ENCODE measurements around the gene FOCAD. TPM values are rescaled to one million over a fixed set of nuclear protein-coding genes. Genes with fewer than 3 reads are reported as not detected.

Gene FOCAD
- total and polyA plus RNA-seq, 4 donors = 6.8 to 62.1 (median 27.9) TPM

- DNase-seq (no peak), ATAC-seq (ENCODE audit: insufficient read depth, low FRiP score) (no peak)
- WGBS, 2 donors = 91 to 94% methylated on average over 2 of the region's 2 CpGs
- TF ChIP-seq, protein P1, sequence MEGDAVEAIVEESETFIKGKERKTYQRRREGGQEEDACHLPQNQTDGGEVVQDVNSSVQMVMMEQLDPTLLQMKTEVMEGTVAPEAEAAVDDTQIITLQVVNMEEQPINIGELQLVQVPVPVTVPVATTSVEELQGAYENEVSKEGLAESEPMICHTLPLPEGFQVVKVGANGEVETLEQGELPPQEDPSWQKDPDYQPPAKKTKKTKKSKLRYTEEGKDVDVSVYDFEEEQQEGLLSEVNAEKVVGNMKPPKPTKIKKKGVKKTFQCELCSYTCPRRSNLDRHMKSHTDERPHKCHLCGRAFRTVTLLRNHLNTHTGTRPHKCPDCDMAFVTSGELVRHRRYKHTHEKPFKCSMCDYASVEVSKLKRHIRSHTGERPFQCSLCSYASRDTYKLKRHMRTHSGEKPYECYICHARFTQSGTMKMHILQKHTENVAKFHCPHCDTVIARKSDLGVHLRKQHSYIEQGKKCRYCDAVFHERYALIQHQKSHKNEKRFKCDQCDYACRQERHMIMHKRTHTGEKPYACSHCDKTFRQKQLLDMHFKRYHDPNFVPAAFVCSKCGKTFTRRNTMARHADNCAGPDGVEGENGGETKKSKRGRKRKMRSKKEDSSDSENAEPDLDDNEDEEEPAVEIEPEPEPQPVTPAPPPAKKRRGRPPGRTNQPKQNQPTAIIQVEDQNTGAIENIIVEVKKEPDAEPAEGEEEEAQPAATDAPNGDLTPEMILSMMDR (IDR thresholded peaks at IDR 0.05; ENCODE audit: control extremely low read depth, extremely low read depth) = no peak
- H3K36me3 ChIP-seq (ENCODE audit: control insufficient read depth in 4 of 4, insufficient read depth in 4 of 4, low read length in 4 of 4) = peaks cover 0 to 3% (median 1%) of the 10 kb centered on the region in 4 donors
- no peaks in the 10 kb centered on the region for H3K9me3 ChIP-seq (ENCODE audit: control insufficient read depth in 4 of 4, insufficient read depth in 3 of 4, low read length in 3 of 4)
- H3K27ac ChIP-seq (ENCODE audit: low read depth in 1 of 2, low read length in 1 of 2) = no peak overlapping the region
- H3K4me1 ChIP-seq (ENCODE audit: control insufficient read depth in 5 of 5, insufficient read depth in 5 of 5, low read length in 5 of 5) = no peaks in the 10 kb centered on the region
- H3K4me3 ChIP-seq = no peak overlapping the region
- H3K27me3 ChIP-seq (ENCODE audit: control insufficient read depth in 3 of 3, insufficient read depth in 3 of 3, low read length in 2 of 3) = no peaks in the 10 kb centered on the region
- H3K9ac ChIP-seq (ENCODE audit: insufficient read depth in 1 of 2, low read length in 2 of 2) = no peak overlapping the region
These were observed 334.1 kb downstream of the FOCAD start for GRCh38 chr9:21018177-21018576.

- WGBS, 2 donors = 39 to 69% methylated on average over 2 of the region's 2 CpGs
- H3K9ac ChIP-seq (ENCODE audit: insufficient read depth in 1 of 2, low read length in 2 of 2) = no peak overlapping the region
- no peak overlapping the region for H3K4me3 ChIP-seq
- H3K27me3 ChIP-seq (ENCODE audit: control insufficient read depth in 3 of 3, insufficient read depth in 3 of 3, low read length in 2 of 3) = no peaks in the 10 kb centered on the region
- ATAC-seq (ENCODE audit: insufficient read depth, low FRiP score) (no peak), DNase-seq (no peak)
- TF ChIP-seq, protein P1 (IDR thresholded peaks at IDR 0.05; ENCODE audit: control extremely low read depth, extremely low read depth) = no peak
- peaks cover 0 to 2% (median 0%) of the 10 kb centered on the region in 4 donors for H3K36me3 ChIP-seq (ENCODE audit: control insufficient read depth in 4 of 4, insufficient read depth in 4 of 4, low read length in 4 of 4)
- no peaks in the 10 kb centered on the region for H3K9me3 ChIP-seq (ENCODE audit: control insufficient read depth in 4 of 4, insufficient read depth in 3 of 4, low read length in 3 of 4)
- H3K4me1 ChIP-seq (ENCODE audit: control insufficient read depth in 5 of 5, insufficient read depth in 5 of 5, low read length in 5 of 5) = no peaks in the 10 kb centered on the region
- H3K27ac ChIP-seq (ENCODE audit: low read depth in 1 of 2, low read length in 1 of 2) = no peak overlapping the region
These were observed 339.8 kb downstream of the FOCAD start for GRCh38 chr9:21023861-21024260.

GRCh38 chr9:21027295-21027694 is 343.2 kb downstream of the FOCAD start:
- ATAC-seq (ENCODE audit: insufficient read depth, low FRiP score) (no peak), DNase-seq (no peak)
- Histone ChIP-seq H3K27ac (ENCODE audit: low read depth in 1 of 2, low read length in 1 of 2) (no peak overlapping the region), H3K4me1 (ENCODE audit: control insufficient read depth in 5 of 5, insufficient read depth in 5 of 5, low read length in 5 of 5) (peaks cover 0 to 8% (median 0%) of the 10 kb centered on the region in 5 donors), H3K4me3 (no peak overlapping the region), H3K9ac (ENCODE audit: insufficient read depth in 1 of 2, low read length in 2 of 2) (no peak overlapping the region), H3K9me3 (ENCODE audit: control insufficient read depth in 4 of 4, insufficient read depth in 3 of 4, low read length in 3 of 4) (no peaks in the 10 kb centered on the region), H3K27me3 (ENCODE audit: control insufficient read depth in 3 of 3, insufficient read depth in 3 of 3, low read length in 2 of 3) (no peaks in the 10 kb centered on the region), H3K36me3 (ENCODE audit: control insufficient read depth in 4 of 4, insufficient read depth in 4 of 4, low read length in 4 of 4) (peaks cover 0 to 2% (median 0%) of the 10 kb centered on the region in 4 donors)
- TF ChIP-seq, protein P1 (IDR thresholded peaks at IDR 0.05; ENCODE audit: control extremely low read depth, extremely low read depth) = no peak
- 80 to 86% methylated on average over 4 of the region's 4 CpGs for WGBS, 2 donors

- H3K36me3 ChIP-seq (ENCODE audit: control insufficient read depth in 4 of 4, insufficient read depth in 4 of 4, low read length in 4 of 4) = peaks cover 0 to 2% (median 0%) of the 10 kb centered on the region in 4 donors
- 43 to 48% methylated on average over 3 of the region's 3 CpGs for WGBS, 2 donors
- no peak overlapping the region for H3K27ac ChIP-seq (ENCODE audit: low read depth in 1 of 2, low read length in 1 of 2)
- DNase-seq (peak in 2 of 3 donors; percentile 3 to 16), ATAC-seq (ENCODE audit: insufficient read depth, low FRiP score) (no peak)
- no peak overlapping the region for H3K4me3 ChIP-seq
- no peak overlapping the region for H3K9ac ChIP-seq (ENCODE audit: insufficient read depth in 1 of 2, low read length in 2 of 2)
- H3K9me3 ChIP-seq (ENCODE audit: control insufficient read depth in 4 of 4, insufficient read depth in 3 of 4, low read length in 3 of 4) = no peaks in the 10 kb centered on the region
- no peaks in the 10 kb centered on the region for H3K27me3 ChIP-seq (ENCODE audit: control insufficient read depth in 3 of 3, insufficient read depth in 3 of 3, low read length in 2 of 3)
- peaks cover 0 to 8% (median 0%) of the 10 kb centered on the region in 5 donors for H3K4me1 ChIP-seq (ENCODE audit: control insufficient read depth in 5 of 5, insufficient read depth in 5 of 5, low read length in 5 of 5)
- TF ChIP-seq, protein P1 (IDR thresholded peaks at IDR 0.05; ENCODE audit: control extremely low read depth, extremely low read depth) = no peak
These were observed 344.4 kb downstream of the FOCAD start for GRCh38 chr9:21028466-21028865.
